Endometrium (tissue), 2 donors: ENCODE measurements around the gene SETX.
"Not testable (repeated sequence)": the region's sequence is repeated elsewhere in the genome, so short reads cannot be mapped to it uniquely, and the experiment has no call there.

Experiments
- FAIRE-seq: peaks from 2 replicates; lab custom pipeline; 2012; peaks lifted over from hg19 to GRCh38; lab: Jason Lieb, UNC
- donor health status: control.
- donor health status: control.

SETX gene

DNA sequence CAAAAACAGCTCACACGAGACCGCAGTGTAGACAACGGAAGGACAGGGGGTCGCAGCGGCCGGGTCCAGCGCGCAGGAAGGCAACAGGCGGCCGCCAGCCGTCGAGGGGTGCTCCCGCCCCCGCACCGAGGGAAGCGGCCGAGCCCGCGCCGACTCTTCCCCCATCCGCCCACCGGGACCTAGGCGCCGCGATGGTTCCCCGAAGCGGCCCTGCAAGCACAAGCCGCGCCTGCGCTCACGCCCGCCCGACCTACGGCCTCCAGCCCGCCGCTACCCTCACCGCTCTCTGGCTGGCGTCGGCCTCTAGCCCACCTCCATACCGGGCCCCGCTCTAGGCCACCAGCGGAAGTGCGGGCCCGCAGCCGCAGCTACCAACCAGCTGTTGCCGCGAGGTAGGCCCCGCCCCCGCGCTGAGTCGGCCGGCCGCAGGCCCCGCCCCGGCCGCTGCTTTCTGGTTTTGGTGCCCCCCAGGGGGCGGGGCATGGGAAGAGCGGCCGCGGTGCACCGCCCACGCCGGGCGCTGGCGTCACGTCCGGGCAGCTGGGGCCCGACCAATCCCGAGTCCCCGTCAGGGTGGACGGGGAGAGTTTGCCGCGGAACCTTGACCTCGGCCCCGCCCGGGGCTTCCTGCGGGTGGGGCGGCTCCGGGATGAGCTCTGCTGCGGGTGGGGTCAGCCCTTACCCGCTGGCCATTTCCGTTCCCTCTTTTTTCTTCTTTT is at the start of gene SETX:
Gene SETX (minus strand): TSS at position 350 of the 719 bp plus-strand sequence. CDS start 5,558 bp downstream, outside the sequence.
- FAIRE-seq: no peak

GRCh38 chr9:132404228-132404881 is 49.6 kb upstream of the SETX start:
- FAIRE-seq: no peak

GRCh38 chr9:132401824-132402223 is 47.0 kb upstream of the SETX start:
- no peak for FAIRE-seq

GRCh38 chr9:132395560-132395959 is 40.8 kb upstream of the SETX start:
- FAIRE-seq: no peak

DNA sequence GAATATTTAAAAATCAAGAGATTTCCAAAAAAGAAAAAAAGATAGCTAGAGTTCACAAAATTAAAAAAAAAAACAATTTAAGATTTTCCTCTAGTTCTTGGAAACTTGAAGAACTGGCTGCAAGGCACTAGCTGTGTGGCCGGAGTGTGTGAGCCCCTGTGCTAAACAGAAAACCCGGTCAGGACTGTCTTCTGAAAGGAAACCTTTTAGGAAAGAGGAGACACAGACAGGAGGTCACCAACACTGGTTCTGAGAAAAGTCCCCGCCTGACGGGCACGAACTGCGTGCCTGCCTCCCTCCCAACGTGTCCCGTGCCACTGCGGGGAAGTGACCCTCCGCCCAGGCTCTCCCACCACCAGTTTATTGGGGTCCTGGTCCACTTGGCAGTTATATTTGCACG is 36.7 kb upstream of the SETX start:
- no peak for FAIRE-seq

DNA sequence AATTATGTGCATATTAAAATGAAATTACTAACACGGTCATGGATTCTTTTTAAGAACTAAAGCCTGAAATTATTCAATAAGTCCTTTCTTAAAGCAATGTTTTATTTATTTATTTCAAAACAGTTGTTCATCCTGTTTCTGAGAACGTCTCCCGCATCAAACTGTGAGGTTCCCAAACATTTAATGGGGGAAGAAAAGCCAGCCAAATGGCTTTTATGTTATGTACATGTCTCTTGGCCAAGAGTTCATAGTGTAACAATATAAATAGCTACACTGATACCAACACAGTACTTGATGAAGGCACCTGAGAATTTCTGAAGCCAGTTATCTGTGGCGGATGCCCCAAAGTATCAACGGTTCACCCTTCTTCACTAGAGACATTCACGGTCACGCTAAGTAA is 36.2 kb upstream of the SETX start:
- no peak for FAIRE-seq

- no peak for FAIRE-seq
Measured at GRCh38 chr9:132387133-132387532, 32.3 kb upstream of the SETX start.

DNA sequence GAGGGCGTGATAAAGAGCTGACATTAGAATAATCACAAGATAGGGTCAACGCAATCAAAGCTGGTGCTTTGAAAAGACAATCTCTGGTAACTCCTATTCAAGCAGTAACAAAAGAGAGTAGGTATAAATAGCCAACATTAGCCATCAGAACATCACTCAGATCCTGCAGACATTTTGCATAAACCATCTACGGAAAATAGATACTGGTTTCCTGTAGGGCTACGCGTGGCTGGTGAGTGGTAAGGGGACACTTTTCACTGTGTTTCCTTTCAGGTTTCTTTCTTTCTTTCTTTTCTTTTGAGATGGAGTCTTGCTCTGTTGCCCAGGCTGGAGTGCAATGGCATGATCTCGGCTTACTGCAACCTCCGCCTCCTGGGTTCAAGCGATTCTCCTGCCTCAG is 29.6 kb upstream of the SETX start:
- FAIRE-seq: no peak

- no peak for FAIRE-seq
Measured at GRCh38 chr9:132383462-132383883, 28.7 kb upstream of the SETX start.

DNA sequence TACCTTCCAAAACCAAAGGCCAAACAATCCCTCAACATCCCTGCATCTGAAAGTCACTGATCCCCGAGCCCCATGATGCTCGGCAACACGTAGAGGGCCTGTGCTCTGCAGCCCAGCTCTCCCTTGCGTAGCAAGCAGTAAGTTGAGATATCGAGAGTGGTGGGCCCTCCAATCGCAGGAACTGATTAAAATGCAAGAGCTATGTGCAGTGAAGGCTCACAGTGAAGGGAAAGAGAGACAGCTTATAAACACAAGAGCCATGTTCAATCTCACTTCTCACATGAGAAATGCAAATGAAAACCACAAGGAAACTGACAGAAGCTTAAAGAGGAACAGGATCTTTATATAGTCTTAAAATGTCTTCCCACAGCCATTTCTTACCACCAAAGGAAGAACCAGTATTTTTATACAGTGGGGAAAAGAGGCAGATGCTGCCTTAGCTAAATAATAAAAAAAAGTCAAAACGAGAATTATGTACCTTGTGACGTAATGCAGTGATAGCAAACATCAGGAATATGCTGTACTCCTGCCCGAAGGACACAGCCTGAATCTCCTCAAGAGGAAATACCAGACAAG is 27.3 kb upstream of the SETX start:
- FAIRE-seq: no peak

- FAIRE-seq: not testable (repeated sequence)
Measured at GRCh38 chr9:132378416-132378815, 23.6 kb upstream of the SETX start.

DNA sequence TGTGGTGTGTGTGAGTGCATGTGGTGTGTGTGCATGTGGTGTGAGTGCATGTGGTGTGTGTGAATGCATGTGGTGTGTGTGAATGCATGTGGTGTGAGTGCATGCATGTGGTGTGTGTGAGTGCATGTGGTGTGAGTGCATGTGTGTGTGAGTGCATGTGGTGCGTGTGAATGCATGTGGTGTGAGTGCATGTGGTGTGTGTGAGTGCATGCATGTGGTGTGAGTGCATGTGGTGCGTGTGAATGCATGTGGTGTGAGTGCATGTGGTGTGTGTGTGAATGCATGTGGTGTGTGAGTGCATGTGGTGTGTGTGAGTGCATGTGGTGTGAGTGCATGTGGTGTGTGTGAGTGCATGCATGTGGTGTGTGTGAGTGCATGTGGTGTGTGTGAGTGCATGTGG is 23.0 kb upstream of the SETX start:
- FAIRE-seq: not testable (repeated sequence)

GRCh38 chr9:132372177-132373095 is 17.6 kb upstream of the SETX start:
- FAIRE-seq: no peak

GRCh38 chr9:132370592-132370991 is 15.8 kb upstream of the SETX start:
- FAIRE-seq: no peak

DNA sequence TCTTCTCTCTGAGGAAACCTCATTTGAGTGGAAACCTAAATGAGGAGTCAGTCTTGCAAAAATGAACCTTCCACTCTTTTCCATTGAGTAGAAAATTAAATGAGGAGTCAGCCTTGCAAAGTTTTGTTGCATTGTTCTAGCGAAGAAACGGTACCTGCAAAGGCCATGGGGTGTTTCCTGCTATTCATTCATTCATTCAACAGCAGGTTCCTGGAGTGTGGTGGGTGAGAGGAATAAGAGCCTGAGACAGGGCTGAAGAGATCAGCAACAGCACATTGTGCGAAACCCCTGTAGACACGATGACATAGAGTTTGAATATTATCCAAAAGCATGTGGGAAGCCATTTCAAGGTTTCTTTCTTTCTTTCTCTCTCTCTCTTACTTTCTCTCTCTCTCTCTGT is 14.6 kb upstream of the SETX start:
- FAIRE-seq: no peak

DNA sequence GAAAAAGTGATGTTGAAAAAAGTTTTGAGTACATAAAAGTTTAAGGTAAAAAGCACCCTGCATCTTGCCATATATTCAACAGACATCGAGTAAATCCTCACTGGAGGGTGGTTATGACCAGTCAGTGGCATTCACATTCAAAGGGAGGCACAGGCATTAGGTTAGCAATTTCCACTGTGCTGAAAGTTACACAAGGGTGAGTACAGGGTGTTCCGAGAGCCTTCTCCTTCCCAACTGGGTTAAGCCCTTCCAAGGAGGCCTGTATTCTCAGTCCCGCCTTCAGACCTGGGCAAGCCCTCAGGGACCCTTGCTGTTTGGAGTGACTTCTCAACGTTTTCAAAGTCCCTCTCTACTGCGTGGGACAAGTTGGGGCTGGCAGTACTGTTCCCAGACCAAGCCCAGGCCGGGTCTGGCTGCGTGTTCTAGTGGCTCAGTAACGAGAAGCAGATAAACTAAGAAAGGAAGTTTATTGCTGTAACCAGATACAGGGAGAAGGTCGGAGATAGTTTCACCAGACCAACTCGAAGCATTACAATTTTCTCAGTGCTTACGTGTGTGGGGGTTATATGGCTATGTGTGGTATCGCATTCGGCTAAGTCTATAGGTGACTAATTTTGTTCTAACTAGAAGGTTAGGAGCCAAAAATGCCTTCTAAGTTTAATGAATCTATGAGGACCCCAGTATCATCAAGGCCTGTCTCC is 13.0 kb upstream of the SETX start:
- FAIRE-seq: no peak

DNA sequence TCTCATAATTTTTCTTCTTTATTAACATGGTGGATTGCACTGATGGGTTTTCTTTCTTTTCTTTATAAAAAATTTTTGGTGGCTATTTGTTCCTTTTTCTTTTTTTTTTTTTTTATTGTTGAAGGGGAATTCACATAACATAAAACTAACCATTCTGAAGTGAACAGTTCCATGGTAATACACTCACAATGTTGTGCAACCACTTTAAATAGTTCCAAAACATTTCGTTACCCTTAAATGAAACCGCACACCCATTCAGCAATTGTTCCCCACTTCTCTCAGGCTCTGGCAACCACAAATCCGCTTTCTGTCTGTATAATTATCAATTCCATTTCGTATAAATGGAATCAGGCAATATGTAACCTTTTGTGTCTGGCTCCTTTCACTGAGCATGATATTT is 11.7 kb upstream of the SETX start:
- FAIRE-seq: no peak

GRCh38 chr9:132365986-132366385 is 11.2 kb upstream of the SETX start:
- no peak for FAIRE-seq

DNA sequence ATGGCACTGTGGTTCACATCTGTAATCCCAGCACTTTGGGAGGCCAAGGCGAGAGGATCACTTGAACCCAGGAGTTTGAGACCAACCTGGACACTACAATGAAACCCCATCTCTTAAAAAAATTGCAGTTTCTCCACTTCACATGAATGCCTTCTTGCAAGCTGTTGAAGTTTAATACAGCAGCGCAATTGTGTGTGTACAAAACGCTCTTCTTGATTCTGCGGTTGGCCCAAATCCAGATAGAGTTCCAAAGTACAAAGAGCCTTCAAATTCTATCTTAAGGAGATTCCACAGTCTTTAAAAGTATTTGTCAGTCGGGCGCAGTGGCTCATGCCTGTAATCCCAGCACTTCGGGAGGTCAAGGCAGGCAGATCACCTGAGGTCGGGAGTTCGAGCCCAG is 9.3 kb upstream of the SETX start:
- FAIRE-seq: no peak

GRCh38 chr9:132357764-132358163 is 3.0 kb upstream of the SETX start:
- FAIRE-seq: no peak

- no peak for FAIRE-seq
Measured at GRCh38 chr9:132356324-132356924, 1.6 kb upstream of the SETX start.
